Activated CD8-positive, alpha-beta memory T cell treated with anti-CD3 and anti-CD28 coated beads for 4 hours (primary cell): ENCODE data around the gene PRKCE.
"Not testable (repeated sequence)": the region's sequence is repeated elsewhere in the genome, so short reads cannot be mapped to it uniquely, and the experiment has no call there.

Experiments
- DNase-seq, 2 donors: peaks; one replicate each; pipeline ENCODE4 v3.0.0-alpha.2; 2020; ENCODE audit warnings: low read depth in 2 of 2

The PRKCE gene

DNA sequence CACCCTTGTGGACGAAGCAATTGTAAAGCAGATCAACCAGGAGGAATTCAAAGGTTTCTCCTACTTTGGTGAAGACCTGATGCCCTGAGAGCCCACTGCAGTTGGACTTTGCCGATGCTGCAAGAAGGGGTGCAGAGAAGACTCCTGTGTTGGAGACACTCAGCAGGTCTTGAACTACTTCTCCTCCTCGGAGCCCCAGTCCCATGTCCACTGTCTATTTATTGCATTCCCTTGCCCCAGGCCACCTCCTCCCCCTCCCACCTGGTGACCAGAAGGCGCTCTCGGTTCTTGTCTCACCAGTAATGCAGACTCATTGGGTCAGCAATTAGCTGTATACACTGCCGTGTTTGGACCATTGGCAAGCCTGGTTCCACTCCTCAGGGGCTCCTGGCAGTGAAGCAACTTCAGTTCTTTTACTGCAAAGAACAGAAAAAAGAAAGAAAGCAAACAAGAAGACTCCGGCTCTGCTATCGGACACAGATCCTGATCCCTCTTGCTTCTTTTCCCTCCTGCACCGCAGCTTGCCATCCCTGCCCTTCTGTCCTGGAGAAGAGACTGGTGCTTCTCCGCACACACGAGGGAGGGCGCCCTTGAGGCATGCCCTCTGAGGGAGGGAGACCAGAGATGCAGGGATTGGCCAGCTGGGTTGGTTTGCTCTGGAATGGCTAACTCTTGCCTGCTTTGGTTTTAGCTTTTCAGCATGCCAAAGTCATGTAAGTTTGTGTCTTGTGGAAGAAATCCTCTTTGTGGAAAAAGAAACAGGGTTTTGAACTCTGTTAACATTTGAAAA, 533.5 kb downstream of the PRKCE start:
- no peak for DNase-seq

DNA sequence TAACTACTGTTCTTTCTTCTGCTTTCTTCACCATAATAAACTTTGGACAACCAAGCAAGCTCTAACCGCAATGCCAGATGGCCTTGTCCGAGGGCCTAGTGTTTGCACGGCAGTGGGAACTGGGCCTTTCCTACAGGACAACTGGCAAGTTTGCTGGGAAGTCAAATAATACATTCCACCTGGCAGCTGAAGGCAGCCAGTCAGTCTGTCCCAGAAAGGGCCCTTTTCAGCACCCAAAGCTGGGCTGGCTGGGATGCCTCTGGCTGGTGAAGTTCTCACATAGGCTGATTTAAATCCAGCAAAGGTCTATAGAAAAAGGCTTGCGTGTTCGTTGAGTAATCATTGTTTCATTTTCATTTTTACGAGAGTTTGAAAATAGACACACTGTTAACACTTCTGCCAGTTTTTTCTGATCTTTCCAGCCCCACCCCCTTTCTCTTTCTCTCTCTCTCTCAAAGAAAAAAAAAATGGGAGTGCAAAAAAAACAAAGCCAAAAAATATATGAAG, 535.7 kb downstream of the PRKCE start:
- DNase-seq, result no peak

DNA sequence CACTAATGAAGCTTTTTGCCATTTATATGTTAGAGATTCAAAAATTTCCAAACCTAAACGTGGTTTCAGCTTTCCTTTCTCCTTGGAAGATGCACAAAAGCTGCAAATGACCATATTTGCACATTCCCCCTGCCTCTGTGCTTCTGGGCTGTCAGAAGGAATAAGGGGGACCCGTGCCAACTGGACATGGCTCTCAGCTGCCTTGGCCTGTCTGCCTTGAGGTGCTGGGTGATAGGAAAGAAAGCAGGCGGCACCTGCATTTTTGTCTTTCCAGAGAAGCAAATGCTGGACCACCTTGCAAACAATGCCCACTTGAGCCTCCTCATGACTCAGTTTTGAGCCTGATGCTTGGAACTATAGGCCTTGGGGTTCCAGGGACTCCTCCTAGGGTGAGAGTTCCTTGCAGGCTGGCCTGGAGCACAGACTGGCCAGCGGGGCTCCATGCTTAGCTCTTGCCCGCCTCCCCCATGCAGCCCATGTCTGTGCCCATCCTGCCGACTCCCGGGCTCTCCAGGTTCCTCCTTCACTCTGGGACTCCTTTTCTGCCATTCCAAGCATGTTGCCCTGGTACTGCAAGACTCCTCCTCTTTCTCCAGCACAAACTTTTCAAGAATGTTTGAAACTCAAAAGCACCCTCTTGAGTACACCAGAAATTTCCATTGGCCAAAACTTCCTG, 536.7 kb downstream of the PRKCE start:
- no peak for DNase-seq

DNA sequence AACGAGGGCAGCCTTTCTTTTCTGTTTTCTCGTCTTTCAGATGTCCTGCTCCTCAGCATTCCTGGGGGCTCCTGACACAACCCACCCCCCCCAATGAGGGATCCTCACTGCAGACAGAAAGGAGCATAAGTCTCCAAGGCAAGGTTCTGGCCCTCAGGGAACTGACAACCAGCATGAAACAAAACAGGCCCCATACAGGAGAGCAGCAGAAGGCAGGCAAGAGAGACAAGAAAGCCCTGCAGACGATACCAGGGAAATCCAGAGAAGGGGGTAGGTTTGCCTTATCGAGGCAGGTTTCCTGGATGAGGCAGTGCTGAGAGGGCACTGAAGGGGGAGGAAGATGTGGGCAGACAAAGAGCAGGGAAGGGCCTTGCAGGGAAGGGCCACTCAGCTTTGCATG, 541.9 kb downstream of the PRKCE start:
- no peak for DNase-seq

DNA sequence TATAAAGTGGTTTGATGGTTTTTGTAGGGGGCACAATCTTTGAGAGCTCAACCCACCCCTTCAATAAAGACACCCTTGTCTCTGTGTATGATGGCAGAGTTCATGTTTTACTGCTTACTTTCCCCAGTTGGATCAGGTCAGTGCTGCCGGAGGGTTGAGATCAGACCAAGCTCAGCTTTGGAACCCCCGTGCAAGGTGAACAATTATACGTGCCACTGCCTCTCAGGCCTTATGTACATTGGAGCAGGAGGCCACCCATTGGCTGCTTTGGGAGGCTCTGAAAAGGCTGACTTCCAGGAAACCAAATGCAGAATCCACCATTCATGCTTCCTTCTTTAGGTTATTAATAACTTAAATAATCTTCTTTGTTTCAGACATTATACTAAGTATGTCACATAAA, 542.4 kb downstream of the PRKCE start:
- DNase-seq, result no peak

DNA sequence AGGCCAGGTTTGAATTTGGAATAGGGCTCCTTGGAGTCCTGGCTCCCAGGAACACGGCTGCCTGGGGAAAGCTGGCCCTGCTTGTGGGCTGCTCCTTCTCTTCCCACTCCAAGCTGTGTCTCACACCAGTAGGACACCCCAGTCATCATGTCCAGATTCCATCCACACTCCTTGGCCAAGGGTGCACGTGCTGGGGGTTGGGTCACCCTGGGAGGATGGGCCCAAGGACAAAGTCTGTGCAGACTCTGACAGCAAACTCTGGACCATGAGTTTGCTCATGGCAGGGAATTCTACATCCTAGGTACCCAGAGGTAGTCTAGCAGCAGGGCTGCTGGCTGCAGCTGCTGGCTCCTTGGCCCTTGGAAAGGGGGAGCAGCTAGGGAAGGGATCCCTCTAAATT, 543.4 kb downstream of the PRKCE start:
- no peak for DNase-seq

DNA sequence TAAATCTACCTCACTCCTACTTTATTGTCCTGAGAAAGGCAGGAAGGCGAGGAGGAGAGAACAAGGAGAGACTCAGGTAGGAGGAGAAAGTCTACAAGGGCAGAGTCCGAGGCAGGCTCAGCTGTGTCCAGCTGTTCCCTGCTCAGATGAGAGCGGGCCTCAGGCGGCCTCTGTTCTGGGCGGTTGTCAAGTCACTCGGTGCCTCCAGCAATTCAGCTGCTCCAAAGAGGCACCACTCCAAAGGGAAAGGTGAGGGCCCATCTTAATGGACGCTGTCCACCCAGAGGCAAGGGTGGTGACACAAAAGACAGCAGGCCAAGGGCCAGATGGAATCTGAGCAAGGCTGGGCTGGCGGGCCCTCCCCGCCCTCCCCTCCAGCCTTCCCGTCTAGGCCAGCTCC, 544.3 kb downstream of the PRKCE start:
- DNase-seq, result no peak

DNA sequence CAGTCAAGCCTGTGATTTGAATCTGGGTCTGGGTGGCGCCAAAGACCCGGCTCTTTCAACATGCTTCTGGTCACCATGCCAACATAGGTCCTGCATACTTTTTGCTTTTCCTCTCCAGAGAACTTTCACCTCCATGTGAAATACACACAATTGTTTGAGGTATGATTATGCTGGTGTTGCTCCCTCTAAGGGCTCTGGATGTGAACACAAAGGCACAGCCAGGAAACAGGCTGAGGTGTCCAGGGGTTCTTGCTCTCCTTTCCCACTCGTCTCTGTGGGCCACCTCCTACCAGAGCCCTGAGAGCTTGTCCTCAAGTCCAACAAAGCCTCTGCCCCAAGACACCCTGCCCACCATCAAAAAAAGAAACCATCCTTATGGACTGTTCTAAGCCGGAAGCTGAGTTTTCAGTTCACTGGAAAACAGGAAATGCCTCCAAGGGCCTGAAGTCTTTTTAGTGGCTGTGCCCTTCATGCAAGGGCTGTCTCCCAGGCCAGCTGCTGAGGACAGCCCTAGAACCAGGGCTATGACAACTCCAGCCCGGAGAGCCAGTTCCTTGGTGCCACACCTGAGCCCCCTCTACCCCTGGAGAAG, 545.5 kb downstream of the PRKCE start:
- no peak for DNase-seq

DNA sequence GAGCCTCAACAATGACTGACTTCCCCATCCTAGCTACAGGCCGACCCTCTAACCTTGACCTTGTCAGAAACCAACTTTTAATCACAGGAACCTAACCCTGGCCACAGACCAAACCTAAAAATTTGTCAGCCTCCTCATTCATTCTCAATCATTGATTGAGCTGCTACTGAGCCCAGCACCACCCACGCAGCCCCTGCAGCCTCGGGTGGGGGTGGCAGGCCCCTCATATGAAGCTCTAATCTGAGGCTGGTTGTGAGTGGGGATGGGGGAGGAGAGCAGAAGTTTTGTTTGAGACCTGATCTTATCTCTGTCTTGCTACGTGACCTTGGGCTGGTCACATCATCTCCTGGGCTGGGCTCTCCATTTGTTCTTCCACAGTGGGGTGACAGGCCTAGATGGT, 546.2 kb downstream of the PRKCE start:
- no peak for DNase-seq

DNA sequence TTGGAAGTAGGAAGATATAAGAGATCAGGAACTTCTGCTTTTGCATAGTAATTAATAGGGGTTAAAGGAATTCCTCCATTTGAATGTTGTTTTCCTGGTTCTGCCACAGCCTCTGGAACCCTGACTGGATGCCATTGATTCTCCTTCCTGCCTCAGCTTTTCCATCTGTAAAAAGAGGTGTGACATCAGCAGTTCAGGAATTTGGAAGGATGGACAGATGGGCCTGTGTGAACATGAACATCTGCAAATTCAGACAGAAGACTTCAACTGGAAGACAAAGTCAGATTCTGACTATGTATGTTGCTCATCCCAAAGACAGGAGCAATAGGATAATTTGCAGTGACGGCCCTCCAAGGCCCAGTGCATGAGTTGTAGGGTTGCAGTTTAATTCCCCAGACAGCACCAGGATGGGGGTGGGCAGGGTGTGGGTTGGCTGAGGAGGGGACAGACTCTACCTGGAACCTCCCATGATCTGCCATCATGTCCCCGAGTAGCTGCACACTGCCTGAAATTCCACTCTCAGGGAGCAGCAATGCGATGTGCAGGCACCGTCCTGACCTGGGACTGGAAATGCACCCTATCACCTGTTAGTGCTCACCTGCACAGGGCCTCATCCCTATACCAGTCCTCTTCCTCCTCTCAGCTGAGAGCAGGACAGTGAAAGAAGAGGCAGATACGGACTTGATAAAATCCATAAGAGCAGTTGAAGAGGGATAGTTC, 546.8 kb downstream of the PRKCE start:
- no peak for DNase-seq

DNA sequence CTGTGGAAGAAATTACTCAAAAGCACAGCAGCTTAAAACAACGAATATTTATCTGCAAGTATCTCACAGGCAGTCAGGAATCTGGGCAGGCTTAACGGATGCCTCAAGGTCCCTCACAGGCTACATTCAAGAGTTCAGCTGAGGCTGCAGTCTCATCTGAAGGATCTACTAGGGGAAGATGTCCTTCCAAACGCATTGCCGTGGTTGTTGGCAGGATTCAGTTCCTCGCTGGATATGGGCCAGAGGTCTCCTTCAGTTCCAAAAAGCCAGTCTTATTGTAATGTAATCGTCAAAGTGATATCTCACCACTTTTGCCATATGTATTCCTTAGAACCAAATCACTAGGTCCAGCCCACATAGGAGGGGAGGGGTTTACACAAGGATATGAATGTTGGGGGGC, 547.5 kb downstream of the PRKCE start:
- no peak for DNase-seq

DNA sequence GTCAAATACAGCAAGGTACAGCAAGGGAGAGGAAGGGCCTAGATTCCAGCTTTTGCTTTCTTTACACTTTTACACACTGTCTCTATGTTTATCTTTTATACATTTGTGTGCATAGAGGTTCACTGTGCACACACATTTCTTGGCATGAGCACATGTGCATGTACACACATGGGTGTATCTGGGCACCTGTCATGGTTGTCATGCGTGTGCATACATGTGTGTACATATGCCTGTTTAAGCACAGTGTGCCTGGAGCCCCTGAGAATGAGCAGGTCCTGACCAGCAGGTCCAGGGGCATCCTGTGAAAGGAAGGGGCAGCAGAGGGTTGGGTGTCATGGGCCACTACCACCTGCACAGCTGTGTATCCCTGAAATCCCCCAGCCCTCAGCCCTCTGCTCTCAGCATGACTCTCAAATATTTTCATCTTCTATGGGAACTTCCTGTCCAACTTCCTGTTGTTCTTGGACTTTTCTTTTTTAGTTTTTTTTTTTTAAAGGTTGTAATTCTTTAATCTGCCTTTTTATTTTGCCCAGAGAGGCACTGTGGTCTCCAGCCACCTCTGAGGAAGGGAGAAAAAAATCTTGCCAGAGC, 548.7 kb downstream of the PRKCE start:
- no peak for DNase-seq

DNA sequence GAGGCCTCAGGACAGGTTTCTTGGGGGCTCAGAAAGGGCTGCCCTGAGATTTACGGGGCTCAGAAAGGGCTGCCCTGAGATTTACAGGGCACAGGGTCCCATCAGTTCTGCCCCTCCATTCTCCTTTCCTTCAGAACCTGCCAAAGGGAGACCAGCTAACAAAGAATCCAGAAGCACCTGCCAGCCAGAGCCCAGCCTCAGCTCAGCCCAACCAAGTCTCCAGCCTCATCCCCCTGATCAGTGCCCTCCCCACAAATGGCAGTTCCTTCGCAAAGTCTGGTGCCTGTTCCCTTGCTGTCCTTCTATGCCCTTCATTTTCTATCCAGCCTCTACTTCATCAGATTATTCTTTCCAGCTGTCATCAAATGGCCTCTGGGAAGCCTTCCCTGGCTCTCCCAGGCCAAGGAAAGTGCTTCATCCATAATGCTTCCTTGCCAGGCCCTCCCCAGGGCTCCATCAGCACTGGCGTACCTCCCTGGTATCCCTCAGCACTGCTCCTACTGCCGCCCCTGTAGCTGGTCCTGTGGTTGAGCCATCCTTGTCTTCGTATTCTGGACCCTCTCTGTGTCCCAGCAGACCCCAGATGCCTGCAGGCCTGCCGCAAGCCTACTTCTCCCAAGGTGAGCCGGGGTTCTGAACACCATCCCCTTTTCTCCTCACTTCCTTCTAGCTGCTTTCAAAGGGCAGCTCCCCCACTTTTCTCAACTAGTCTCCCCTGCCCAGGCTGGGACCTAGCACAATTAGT, 549.6 kb downstream of the PRKCE start:
- no peak for DNase-seq

DNA sequence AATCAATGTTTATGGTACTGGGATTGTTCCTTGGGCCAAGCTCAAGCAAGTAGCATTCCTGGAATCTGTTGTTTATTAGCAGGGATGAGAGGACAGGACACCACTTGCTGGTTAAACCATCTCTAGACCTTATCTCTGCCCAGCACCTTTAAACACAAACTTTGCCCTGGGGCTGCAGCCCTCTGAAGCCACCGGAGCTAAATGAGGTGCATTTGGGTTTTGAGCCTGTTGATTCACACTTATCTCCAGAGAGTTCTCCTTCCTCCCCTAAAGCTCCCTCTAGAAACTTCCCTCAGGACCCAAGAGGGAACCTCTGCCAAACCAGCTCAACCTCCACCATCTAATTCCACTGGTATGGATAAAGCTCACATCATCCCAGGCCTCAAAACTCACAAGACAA, 551.0 kb downstream of the PRKCE start:
- DNase-seq, result no peak

DNA sequence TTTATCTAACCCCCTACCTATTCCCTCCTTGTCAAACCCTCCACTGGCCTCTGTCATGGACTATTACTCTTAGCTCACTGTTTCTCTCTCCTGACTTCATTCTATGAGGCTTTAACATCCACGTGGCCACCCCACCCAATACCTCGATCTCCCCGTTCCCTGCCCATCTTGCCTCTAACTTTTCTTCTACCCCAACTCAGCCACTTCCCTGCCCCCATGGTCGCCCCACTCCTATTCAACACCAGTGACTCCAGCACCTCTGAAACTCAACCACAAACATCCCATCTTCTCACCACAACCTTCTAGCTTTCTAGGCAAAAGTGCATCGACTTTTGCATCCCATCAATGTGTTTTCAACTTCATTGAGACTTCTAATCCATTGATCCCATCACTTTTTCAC, 551.5 kb downstream of the PRKCE start:
- no peak for DNase-seq

DNA sequence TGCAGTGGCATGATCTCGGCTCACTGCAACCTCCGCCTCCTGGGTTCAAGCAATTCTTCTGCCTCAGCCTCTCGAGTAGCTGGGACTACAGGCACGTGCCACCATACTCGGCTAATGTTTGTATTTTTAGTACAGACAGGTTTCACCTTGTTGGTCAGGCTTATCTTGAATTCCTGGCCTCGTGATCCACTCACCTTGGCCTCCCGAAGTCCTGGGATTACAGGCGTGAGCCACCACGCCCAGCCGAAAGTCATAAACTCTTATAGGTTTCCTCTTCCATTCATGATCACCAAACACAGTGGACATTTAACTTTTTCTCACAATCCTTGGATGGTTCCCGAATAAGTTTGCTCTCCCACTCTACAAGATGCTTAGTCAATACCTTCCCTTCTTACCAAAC, 552.2 kb downstream of the PRKCE start:
- DNase-seq, result not testable (repeated sequence)

DNA sequence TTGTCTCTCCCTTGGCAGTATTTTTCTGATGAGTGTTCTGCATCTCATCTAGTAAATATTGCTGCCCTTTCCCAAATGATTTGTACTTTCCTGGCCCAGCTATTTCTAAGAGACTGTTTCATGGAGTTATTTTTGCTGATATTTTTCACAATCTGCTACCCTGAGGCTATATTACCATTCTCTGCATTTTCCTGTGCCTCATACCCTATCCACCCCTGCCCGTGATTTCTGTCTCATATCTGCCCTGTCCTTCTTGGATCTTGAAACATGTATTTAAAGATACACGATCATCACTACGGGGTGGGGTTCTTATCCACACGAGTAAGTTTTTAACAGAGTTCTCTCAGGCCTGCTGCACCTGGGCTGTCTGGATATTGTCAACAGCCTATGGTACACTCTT, 556.1 kb downstream of the PRKCE start:
- DNase-seq, result no peak

DNA sequence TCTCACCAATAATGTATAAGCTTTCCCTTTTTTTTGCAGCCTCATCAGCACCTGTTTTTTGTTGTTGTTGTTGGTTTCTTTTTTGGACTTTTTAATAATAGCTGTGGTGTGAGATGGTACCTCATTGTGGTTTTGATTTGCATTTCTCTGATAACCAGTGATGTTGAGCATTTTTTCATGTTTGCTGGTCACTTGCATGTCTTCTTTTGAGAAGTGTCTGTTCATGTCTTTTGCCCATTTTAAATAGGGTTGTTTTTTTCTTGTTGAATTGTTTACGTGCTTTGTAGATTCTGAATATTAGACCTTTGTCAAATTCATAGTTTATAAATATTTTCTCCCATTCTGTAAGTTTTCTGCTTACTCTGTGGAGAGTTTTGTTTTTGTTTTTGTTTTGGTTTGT, 557.3 kb downstream of the PRKCE start:
- no peak for DNase-seq

DNA sequence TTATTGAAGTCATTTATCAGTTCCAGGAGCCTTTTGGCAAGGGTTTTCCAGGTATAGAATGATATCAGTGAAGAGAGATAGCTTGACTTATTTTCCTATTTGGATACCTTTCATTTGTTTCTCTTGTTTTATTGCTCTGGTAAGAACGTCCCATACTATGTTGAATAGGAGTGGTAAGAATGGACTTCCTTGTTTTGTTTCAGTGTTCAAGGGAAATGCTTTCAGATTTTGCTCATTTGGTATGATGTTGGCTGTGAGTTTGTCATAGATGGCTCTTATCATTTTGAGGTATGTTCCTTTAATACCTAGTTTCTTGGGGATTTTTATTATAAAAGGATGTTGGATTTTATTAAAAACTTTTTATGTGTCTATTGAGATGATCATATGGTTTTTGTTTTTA, 558.6 kb downstream of the PRKCE start:
- DNase-seq, result no peak

DNA sequence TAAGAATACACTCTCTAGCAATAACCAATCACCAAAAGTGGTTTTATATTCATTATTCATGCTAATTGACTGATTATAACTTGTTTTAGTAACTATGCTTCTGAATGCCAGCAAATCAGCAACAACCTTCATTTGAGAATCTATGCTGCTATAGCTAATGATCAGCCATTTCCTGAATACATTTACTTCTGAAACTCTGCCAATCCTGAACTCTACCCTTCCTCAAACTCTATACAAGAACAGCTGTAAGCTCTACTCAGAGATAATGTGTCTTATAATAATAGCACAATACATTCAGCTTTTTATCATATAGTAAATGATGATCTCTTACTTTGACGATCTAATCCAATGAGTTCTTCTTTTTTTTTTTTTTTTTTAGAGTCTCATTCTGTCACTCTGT, 560.0 kb downstream of the PRKCE start:
- no peak for DNase-seq

DNA sequence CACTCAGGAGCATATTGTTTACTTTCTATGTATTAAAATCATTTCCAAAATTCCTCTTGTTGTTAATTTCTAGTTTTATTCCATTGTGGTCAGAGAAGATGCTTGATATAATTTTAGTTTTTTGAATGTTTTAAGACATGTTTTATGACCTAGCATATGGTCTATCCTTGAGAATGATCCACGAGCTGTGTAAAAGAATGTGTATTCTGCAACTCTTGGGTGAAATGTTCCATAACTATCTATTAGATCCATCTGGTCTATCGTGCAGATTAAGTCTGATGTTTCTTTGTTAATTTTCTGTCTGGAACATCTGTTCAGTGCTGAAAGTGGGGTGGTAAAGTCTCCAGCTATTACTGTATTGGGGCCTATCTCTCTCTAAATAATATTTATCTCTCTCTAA, 562.4 kb downstream of the PRKCE start:
- no peak for DNase-seq
